ENCODE data around the gene GUCY1A1.

- TF ChIP-seq POLR2A (IDR thresholded peaks at IDR 0.05; ENCODE audit: low read length), result no peak
- TF ChIP-seq GATA1 (IDR thresholded peaks at IDR 0.05; ENCODE audit: low read depth, low read length), result no peak
Measured at GRCh38 chr4:155734065-155734464, 67.4 kb downstream of the GUCY1A1 start.
